ACC112 (cell line): Measurements from ENCODE around the gene MUC6.

Experiments
- H2AFZ ChIP-seq: fragments of 200-600 bp; sonication (generic); one replicate; pipeline ENCODE4 v1.6.0; 2017; ENCODE audit warnings: antibody characterized with exemption, low read length; ENCODE audit not compliant: unreplicated experiment
- H3K27ac ChIP-seq: fragments of 200-600 bp; sonication (generic); 2 replicates; pipeline ENCODE4 v1.5.1; 2014; ENCODE audit warnings: low read depth, mild to moderate bottlenecking, antibody characterized with exemption, low read length, moderate library complexity
- H3K27me3 ChIP-seq: fragments of 200-600 bp; sonication (generic); 2 replicates; pipeline ENCODE4 v1.6.1; 2014; ENCODE audit warnings: mild to moderate bottlenecking, antibody characterized with exemption, low read length, moderate library complexity, mixed read lengths; ENCODE audit not compliant: insufficient read depth
- H3K36me3 ChIP-seq: fragments of 200-600 bp; sonication (generic); 2 replicates; pipeline ENCODE4 v1.6.1; 2016; ENCODE audit warnings: mild to moderate bottlenecking, antibody characterized with exemption, low read length, moderate library complexity, mixed read lengths; ENCODE audit not compliant: insufficient read depth
- H3K4me1 ChIP-seq: fragments of 200-600 bp; sonication (generic); one replicate; pipeline ENCODE4 v1.6.1; 2016; ENCODE audit warnings: low read length, mixed read lengths; ENCODE audit not compliant: insufficient read depth, unreplicated experiment, control insufficient read depth
- H3K4me3 ChIP-seq: fragments of 200-600 bp; sonication (generic); 2 replicates; pipeline ENCODE4 v1.5.1; 2014; ENCODE audit warnings: mild to moderate bottlenecking, low read depth, low read length
- H3K79me2 ChIP-seq: fragments of 200-600 bp; sonication (generic); one replicate; pipeline ENCODE4 v1.6.0; 2016; ENCODE audit warnings: low read length; ENCODE audit not compliant: control insufficient read depth, unreplicated experiment, insufficient read depth

The MUC6 gene

GRCh38 chr11:992577-992976 lies 43.9 kb downstream of the MUC6 start:
- no peaks in the 10 kb centered on the region for H3K4me1 ChIP-seq
- no peak overlapping the region for H2AFZ ChIP-seq
- H3K79me2 ChIP-seq, result no peaks in the 10 kb centered on the region
- H3K27ac ChIP-seq, result no peak overlapping the region
- no peaks in the 10 kb centered on the region for H3K36me3 ChIP-seq
- H3K4me3 ChIP-seq, result no peak overlapping the region
- H3K27me3 ChIP-seq, result no peaks in the 10 kb centered on the region

- Histone ChIP-seq H3K36me3 (peaks cover under 1% of the 10 kb centered on the region; the same call in 1 of the 2 replicates), H3K27me3 (no peaks in the 10 kb centered on the region)
Measured at GRCh38 chr11:991711-992307, 44.7 kb downstream of the MUC6 start.

GRCh38 chr11:991034-991433 lies 45.5 kb downstream of the MUC6 start:
- H3K79me2 ChIP-seq, result no peaks in the 10 kb centered on the region
- no peaks in the 10 kb centered on the region for H3K27me3 ChIP-seq
- no peak overlapping the region for H3K4me3 ChIP-seq
- no peaks in the 10 kb centered on the region for H3K4me1 ChIP-seq
- no peak overlapping the region for H3K27ac ChIP-seq
- H2AFZ ChIP-seq, result no peak overlapping the region
- peaks cover 3% of the 10 kb centered on the region; the same call in 1 of the 2 replicates for H3K36me3 ChIP-seq

More at GRCh38 chr11:991711-992307, 44.7 kb downstream of the MUC6 start:
- H3K27ac ChIP-seq, result no peak overlapping the region
- H2AFZ ChIP-seq, result no peak overlapping the region
- no peaks in the 10 kb centered on the region for H3K4me1 ChIP-seq
- no peak overlapping the region for H3K4me3 ChIP-seq
- no peaks in the 10 kb centered on the region for H3K79me2 ChIP-seq

- no peaks in the 10 kb centered on the region for H3K79me2 ChIP-seq
- H3K4me3 ChIP-seq, result no peak overlapping the region
- no peak overlapping the region for H2AFZ ChIP-seq
- H3K36me3 ChIP-seq, result peaks cover 3% of the 10 kb centered on the region; the same call in 1 of the 2 replicates
- no peaks in the 10 kb centered on the region for H3K4me1 ChIP-seq
- H3K27me3 ChIP-seq, result no peaks in the 10 kb centered on the region
- no peak overlapping the region for H3K27ac ChIP-seq
Measured at GRCh38 chr11:990101-990500, 46.4 kb downstream of the MUC6 start.

GRCh38 chr11:987671-988070 lies 48.8 kb downstream of the MUC6 start:
- Histone ChIP-seq H3K27me3 (no peaks in the 10 kb centered on the region), H3K4me1 (no peaks in the 10 kb centered on the region), H3K79me2 (peaks cover 2% of the 10 kb centered on the region), H3K4me3 (no peak overlapping the region), H3K36me3 (peaks cover 3% of the 10 kb centered on the region; the same call in 1 of the 2 replicates), H2AFZ (no peak overlapping the region), H3K27ac (no peak overlapping the region)

GRCh38 chr11:986952-987305 lies 49.6 kb downstream of the MUC6 start:
- H3K27me3 ChIP-seq, result no peaks in the 10 kb centered on the region
- peaks cover 6% of the 10 kb centered on the region; the same call in 1 of the 2 replicates for H3K36me3 ChIP-seq
- H3K4me3 ChIP-seq, result no peak overlapping the region
- H3K4me1 ChIP-seq, result no peaks in the 10 kb centered on the region
- peaks cover 2% of the 10 kb centered on the region for H3K79me2 ChIP-seq
- H2AFZ ChIP-seq, result no peak overlapping the region
- no peak overlapping the region for H3K27ac ChIP-seq

GRCh38 chr11:986270-986951 lies 50.1 kb downstream of the MUC6 start:
- Histone ChIP-seq H3K36me3 (peaks cover 6% of the 10 kb centered on the region; the same call in 1 of the 2 replicates), H3K27me3 (no peaks in the 10 kb centered on the region), H3K4me1 (no peaks in the 10 kb centered on the region), H3K4me3 (no peak overlapping the region), H2AFZ (no peak overlapping the region), H3K79me2 (peaks cover 2% of the 10 kb centered on the region), H3K27ac (no peak overlapping the region)

- Histone ChIP-seq H3K27ac (no peak overlapping the region), H3K4me3 (no peak overlapping the region), H2AFZ (no peak overlapping the region), H3K79me2 (peaks cover 2% of the 10 kb centered on the region), H3K36me3 (peaks cover 6% of the 10 kb centered on the region; the same call in 1 of the 2 replicates), H3K4me1 (peaks cover under 1% of the 10 kb centered on the region), H3K27me3 (no peaks in the 10 kb centered on the region)
Measured at GRCh38 chr11:985848-986247, 50.7 kb downstream of the MUC6 start.

GRCh38 chr11:985406-985805 lies 51.1 kb downstream of the MUC6 start:
- Histone ChIP-seq H3K4me3 (no peak overlapping the region), H3K27ac (no peak overlapping the region), H3K4me1 (peaks cover 5% of the 10 kb centered on the region), H3K79me2 (peaks cover 2% of the 10 kb centered on the region), H3K36me3 (peaks cover 6% of the 10 kb centered on the region; the same call in 1 of the 2 replicates), H3K27me3 (no peaks in the 10 kb centered on the region), H2AFZ (no peak overlapping the region)

GRCh38 chr11:984546-984945 lies 52.0 kb downstream of the MUC6 start:
- peaks cover 2% of the 10 kb centered on the region for H3K79me2 ChIP-seq
- no peak overlapping the region for H3K27ac ChIP-seq
- no peak overlapping the region for H2AFZ ChIP-seq
- peaks cover 5% of the 10 kb centered on the region for H3K4me1 ChIP-seq
- no peaks in the 10 kb centered on the region for H3K27me3 ChIP-seq
- no peak overlapping the region for H3K4me3 ChIP-seq
- peaks cover 6% of the 10 kb centered on the region; the same call in 1 of the 2 replicates for H3K36me3 ChIP-seq

- Histone ChIP-seq H3K4me3 (no peak overlapping the region), H3K27ac (no peak overlapping the region), H2AFZ (no peak overlapping the region), H3K79me2 (peaks cover 4% of the 10 kb centered on the region), H3K4me1 (peaks cover 5% of the 10 kb centered on the region), H3K36me3 (peaks cover 7% of the 10 kb centered on the region; the same call in 1 of the 2 replicates), H3K27me3 (no peaks in the 10 kb centered on the region)
Measured at GRCh38 chr11:981764-982163, 54.8 kb downstream of the MUC6 start.
